Ovary (tissue), 3 donors: ENCODE results near the gene DOCK2.

Source experiments
- CTCF ChIP-seq, 3 donors: fragments of 450-650 bp in 2 of 3; fragments of 200-600 bp in 1 of 3; IDR thresholded peaks; one replicate each; pipeline versions ENCODE4 v1.5.1 to v1.8.0; 2016 to 2022; ENCODE audit warnings: antibody characterized with exemption in 3 of 3, mild to moderate bottlenecking in 1 of 3
- POLR2A ChIP-seq: fragments of 450-650 bp; IDR thresholded peaks from one replicate; pipeline ENCODE4 v1.6.1; 2017; ENCODE audit warnings: antibody characterized with exemption, mild to moderate bottlenecking, moderate library complexity
- donor health status: DM: no; HTN: no; CAD: no.

DNA sequence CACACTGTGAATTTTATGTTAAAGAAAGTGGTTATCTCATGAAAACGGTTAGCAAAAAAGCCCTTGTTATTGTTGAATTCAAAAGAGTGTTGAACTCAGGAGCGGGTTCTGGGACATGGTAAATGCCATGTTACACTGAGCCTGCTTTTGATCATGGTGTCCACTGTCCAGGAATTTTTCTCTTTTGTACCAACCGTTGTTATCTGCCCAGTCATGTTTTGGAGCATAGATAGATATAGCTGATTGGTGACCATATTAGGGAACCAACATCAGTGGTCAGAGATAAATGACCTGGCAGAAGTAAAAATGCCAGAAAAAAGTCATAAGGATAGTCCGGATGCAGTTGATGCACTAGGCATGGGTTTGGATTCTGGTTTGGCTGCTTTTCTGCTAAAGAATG is 29.3 kb downstream of the DOCK2 start:
- TF ChIP-seq CTCF (IDR thresholded peaks at IDR 0.05) (no peak), POLR2A (no peak)
